GM21619 (cell line): Measurements from ENCODE around the gene FXYD3.

ENCODE experiments used
- ATAC-seq: cut with Tn5 transposase; IDR thresholded peaks from one replicate; pipeline ENCODE4 v1.9.1; 2021; ENCODE audit not compliant: unreplicated experiment

Gene FXYD3

DNA sequence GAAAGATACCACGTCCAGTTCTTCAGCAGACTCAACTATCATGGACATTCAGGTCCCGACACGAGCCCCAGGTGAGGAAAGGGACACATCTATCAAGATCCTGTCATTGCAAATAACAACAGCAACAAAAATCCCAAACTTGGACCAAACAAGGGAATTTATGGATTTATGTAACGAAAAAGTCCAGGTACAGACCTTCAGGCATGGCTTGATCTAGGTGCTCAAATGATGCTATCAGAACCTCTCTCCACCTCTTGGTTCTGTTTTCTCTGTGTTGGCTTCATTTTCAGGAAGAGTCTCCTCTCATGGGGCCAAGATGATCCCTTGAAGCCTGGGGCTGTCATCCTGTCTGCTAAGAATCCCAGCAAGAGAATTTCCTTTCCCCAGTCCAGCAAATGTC, 41.8 kb downstream of the FXYD3 start:
- no peak for ATAC-seq

- ATAC-seq, result no peak
Measured at GRCh38 chr19:35159606-35160005, 44.0 kb downstream of the FXYD3 start.

DNA sequence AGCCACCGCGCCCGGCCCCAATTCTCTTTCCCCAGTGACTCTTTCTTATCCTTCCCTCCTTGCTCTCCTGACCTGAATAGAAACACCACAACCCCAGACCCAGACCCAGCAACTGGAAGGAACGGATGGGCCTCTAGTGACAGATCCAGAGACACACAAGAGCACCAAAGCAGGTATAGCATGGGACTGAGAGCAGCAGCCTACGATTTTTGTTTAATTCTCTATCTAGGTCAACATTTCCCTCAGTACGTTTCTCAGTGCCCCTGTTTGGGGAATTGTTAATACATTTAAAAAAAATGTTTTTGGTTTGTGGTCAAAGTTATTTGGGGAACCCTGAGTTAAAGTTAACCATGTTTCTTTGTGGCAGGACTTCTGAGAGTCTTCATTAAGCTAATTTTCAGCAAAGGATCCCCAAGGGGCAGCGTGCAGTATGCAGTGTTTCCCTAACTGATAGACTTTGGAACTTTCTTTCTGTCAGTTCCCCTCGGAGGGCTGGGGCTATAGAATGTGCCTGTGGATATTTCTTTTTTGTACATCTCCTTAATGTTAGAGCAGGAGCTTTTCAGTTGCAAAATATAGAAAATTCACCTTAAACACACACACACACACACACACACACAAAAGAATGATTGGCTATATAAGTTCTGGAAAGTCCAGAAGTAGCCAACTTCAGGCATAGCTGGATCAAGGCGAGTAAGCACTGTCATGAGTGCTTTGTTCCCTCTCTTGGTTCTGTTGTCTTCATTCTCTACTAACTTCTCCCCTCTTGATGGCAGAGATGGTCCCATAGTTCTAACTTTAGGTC, 45.2 kb downstream of the FXYD3 start:
- ATAC-seq, result no peak

- ATAC-seq, result no peak
Measured at GRCh38 chr19:35161434-35161743, 45.8 kb downstream of the FXYD3 start.

DNA sequence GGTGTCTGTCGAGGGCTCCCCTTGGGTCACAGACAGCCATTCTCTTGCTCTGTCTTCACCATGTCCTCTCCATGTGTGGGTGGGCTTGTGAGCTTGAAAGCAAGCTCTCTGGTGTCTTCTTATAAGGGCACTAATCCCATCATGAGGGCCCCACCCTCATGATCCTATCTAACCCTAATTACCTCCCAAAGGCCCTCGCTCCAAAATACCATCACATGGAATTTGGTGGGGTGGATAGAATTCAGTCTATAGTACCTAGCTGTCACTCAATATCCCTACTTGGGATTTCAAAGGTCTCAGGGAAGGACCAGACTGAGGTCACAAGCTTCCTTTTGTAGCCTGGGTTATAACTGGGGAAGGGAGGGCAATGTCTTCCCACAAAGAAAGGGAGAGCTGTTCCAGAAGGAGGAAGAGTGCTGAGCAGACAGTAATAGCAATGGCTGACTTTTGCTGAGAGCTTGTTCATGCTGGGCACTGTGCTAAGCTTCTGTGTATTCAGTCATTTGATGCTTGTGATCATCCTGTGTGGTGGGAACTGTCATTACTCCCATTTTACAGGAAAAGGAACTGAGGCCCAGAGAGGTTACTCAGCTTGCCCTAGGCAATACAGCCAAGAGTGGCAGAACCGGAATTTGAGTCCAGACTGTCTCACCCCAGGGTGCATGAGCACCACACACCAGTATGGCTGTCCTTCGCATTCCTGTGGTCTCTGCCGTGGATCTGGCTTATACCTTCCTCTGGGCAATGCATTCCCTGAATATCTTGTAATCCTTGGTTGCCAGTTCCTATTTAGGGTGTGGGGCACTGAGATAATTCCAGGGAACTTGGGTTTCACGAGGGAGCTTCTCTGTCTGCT, 47.1 kb downstream of the FXYD3 start:
- no peak for ATAC-seq

- ATAC-seq, result no peak
Measured at GRCh38 chr19:35164418-35164817, 48.8 kb downstream of the FXYD3 start.

GRCh38 chr19:35165200-35166058, 49.8 kb downstream of the FXYD3 start:
- ATAC-seq, result no peak

- no peak for ATAC-seq
Measured at GRCh38 chr19:35166100-35167063, 50.8 kb downstream of the FXYD3 start.

GRCh38 chr19:35167251-35168119, 51.9 kb downstream of the FXYD3 start:
- ATAC-seq, result no peak

DNA sequence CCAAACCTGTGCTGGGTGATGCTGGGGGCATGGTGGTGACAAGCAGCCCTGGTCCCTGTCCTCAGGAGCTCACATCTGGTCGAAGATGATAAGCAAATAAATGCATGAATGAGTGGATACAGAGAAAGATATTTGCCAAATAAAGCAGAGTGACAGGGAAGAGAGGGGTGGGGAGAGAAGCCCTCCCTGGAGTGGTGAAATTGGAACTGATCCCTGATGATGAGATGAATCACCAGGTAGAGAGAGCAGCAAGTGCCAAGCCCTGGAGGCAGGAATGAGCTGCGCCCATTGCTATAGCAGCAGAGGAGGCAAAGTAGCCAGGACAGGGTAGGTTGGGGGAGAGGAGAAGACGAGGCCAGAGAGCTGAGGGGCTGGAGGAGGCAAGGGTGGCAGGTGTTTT, 52.6 kb downstream of the FXYD3 start:
- ATAC-seq, result no peak

DNA sequence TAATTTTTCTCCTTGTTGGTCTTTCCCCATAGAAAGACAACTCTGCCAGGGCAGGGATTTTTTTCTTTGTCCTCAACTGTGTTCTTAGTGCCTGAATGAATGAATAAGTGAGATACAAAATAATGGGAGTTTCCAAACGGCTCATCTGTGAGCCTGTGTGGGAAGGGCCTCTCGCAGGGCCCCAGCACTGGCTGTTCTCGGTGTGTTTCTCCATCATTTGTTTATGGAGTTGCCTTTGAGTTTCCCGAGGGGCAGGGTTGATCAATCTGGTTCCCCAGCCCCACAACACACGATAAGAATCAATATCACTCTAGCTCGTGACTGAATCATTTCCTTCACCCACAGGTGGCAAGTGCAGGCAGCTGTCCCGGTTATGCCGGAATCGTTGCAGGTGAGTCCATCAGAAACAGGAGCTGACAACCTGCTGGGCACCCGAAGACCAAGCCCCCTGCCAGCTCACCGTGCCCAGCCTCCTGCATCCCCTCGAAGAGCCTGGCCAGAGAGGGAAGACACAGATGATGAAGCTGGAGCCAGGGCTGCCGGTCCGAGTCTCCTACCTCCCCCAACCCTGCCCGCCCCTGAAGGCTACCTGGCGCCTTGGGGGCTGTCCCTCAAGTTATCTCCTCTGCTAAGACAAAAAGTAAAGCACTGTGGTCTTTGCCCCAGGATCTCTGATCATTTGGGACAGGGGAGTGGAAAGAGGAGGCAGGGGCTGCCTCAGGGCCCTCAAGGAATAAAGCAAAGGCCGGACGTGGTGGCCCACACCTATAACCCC, 53.8 kb downstream of the FXYD3 start:
- no peak for ATAC-seq

DNA sequence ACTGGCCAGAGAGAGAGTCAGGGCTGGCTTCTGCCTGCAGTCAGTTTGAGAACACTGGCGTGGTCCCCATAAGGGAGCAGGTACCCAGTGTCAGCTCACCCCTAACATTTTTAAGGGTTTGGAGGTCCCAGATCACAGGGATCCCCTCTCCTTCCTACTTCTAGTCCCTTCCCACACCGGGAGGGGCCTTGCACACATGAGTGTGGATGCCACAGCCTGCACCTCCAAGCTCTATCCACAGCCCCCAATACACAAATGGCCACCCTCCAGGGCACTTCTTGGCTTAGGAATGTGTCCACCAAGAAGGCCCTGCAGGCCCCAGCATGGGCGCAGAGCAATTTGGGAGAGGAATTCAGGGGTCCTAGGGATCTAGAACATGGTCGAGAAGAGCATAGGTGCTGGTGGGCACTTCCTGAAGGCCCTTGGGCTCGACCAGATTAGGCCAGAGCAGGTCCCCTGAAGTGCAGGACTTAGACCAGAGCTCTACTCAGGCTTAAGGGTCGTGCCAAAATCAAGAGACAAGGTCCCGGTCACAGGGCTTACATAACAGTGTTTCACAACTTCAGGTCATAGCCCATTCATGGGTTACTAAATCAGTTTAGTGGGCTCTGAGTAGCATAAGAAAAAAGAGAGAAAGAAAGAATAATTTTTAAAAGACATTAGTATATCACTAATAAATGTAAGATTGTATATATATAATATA, 54.9 kb downstream of the FXYD3 start:
- ATAC-seq, result no peak

- ATAC-seq, result no peak
Measured at GRCh38 chr19:35171730-35172129, 56.1 kb downstream of the FXYD3 start.
